SK-N-SH treated with all-trans-retinoic acid at 6 μM for 48 hours (cell line): Measurements from ENCODE around the gene RTP1.
"Not testable (repeated sequence)": the region's sequence is repeated elsewhere in the genome, so short reads cannot be mapped to it uniquely, and the experiment has no call there.

Source experiments
- ARNTL ChIP-seq: fragments of 450-650 bp; formaldehyde crosslinking; IDR thresholded peaks from 2 replicates; pipeline ENCODE4 v1.5.0; 2020; ENCODE audit warnings: low read depth, mild to moderate bottlenecking, moderate library complexity, borderline replicate concordance
- CSDC2 ChIP-seq: fragments of 250-450 bp; sonication (Bioruptor Pico); IDR thresholded peaks from 2 replicates; pipeline ENCODE4 v1.5.0; 2020; ENCODE audit warnings: mild to moderate bottlenecking, moderate library complexity
- ISL1 ChIP-seq: fragments of 250-450 bp; sonication (Bioruptor Pico); IDR thresholded peaks from 2 replicates; pipeline ENCODE4 v2.1.2; 2022; ENCODE audit warnings: mild to moderate bottlenecking, moderate library complexity
- RARB ChIP-seq: fragments of 250-450 bp; sonication (Bioruptor Pico); IDR thresholded peaks from 2 replicates; pipeline ENCODE4 v1.8.0; 2021; ENCODE audit warnings: mild to moderate bottlenecking, moderate library complexity
- TCF4 ChIP-seq: fragments of 250-450 bp; sonication (Bioruptor Pico); IDR thresholded peaks from 2 replicates; pipeline ENCODE4 v1.8.0; 2021; ENCODE audit warnings: mild to moderate bottlenecking, moderate library complexity, borderline replicate concordance
- TSHZ2 ChIP-seq: fragments of 250-450 bp; sonication (Bioruptor Pico); IDR thresholded peaks from 2 replicates; pipeline ENCODE4 v1.5.0; 2020; ENCODE audit warnings: mild to moderate bottlenecking, moderate library complexity
- ZC3H10 ChIP-seq: fragments of 250-450 bp; sonication (Bioruptor Pico); IDR thresholded peaks from 2 replicates; pipeline ENCODE4 v1.5.1; 2021; ENCODE audit warnings: mild to moderate bottlenecking, moderate library complexity
- ZFP3 ChIP-seq: fragments of 250-450 bp; sonication (Bioruptor Pico); IDR thresholded peaks from 2 replicates; pipeline ENCODE4 v1.5.0; 2020; ENCODE audit warnings: mild to moderate bottlenecking, moderate library complexity
- ZNF565 ChIP-seq: fragments of 450-650 bp; formaldehyde crosslinking; conservative IDR thresholded peaks from 2 replicates; pipeline ENCODE4 v1.5.0; 2020; ENCODE audit warnings: low read depth, mild to moderate bottlenecking, moderate library complexity
- TF ChIP-seq, protein P1 (sequence below): fragments of 250-450 bp; sonication (Bioruptor Pico); IDR thresholded peaks from 2 replicates; pipeline ENCODE4 v1.8.0; 2021; ENCODE audit warnings: low read depth, mild to moderate bottlenecking, moderate library complexity, borderline replicate concordance
- TF ChIP-seq, protein P2 (sequence below): fragments of 250-450 bp; sonication (Bioruptor Pico); IDR thresholded peaks from 2 replicates; pipeline ENCODE4 v1.8.0; 2020; ENCODE audit warnings: mild to moderate bottlenecking, moderate library complexity, borderline replicate concordance

- not testable (repeated sequence) for TF ChIP-seq TCF4 (CRISPR knock-in tag); ARNTL; ZC3H10 (CRISPR knock-in tag); TSHZ2 (CRISPR knock-in tag); ZNF565 (CRISPR knock-in tag); CSDC2 (CRISPR knock-in tag); ZFP3 (CRISPR knock-in tag); RARB (CRISPR knock-in tag); ISL1 (CRISPR knock-in tag)
- TF ChIP-seq, protein P1, sequence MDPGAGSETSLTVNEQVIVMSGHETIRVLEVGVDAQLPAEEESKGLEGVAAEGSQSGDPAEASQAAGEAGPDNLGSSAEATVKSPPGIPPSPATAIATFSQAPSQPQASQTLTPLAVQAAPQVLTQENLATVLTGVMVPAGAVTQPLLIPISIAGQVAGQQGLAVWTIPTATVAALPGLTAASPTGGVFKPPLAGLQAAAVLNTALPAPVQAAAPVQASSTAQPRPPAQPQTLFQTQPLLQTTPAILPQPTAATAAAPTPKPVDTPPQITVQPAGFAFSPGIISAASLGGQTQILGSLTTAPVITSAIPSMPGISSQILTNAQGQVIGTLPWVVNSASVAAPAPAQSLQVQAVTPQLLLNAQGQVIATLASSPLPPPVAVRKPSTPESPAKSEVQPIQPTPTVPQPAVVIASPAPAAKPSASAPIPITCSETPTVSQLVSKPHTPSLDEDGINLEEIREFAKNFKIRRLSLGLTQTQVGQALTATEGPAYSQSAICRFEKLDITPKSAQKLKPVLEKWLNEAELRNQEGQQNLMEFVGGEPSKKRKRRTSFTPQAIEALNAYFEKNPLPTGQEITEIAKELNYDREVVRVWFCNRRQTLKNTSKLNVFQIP (CRISPR knock-in tag) = not testable (repeated sequence)
- TF ChIP-seq, protein P2, sequence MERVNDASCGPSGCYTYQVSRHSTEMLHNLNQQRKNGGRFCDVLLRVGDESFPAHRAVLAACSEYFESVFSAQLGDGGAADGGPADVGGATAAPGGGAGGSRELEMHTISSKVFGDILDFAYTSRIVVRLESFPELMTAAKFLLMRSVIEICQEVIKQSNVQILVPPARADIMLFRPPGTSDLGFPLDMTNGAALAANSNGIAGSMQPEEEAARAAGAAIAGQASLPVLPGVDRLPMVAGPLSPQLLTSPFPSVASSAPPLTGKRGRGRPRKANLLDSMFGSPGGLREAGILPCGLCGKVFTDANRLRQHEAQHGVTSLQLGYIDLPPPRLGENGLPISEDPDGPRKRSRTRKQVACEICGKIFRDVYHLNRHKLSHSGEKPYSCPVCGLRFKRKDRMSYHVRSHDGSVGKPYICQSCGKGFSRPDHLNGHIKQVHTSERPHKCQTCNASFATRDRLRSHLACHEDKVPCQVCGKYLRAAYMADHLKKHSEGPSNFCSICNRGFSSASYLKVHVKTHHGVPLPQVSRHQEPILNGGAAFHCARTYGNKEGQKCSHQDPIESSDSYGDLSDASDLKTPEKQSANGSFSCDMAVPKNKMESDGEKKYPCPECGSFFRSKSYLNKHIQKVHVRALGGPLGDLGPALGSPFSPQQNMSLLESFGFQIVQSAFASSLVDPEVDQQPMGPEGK (CRISPR knock-in tag) = not testable (repeated sequence)
Measured at GRCh38 chr3:187199463-187200050, 2.3 kb downstream of the RTP1 start.
